GM12801 (cell line): ENCODE data around the gene CDKN1C.

Experiments
- CTCF ChIP-seq: IDR thresholded peaks from one replicate; pipeline ENCODE4 v1.5.1; 2011; ENCODE audit warnings: control low read depth; ENCODE audit not compliant: insufficient read length; ENCODE audit errors: extremely low read depth

Gene CDKN1C

GRCh38 chr11:2930704-2931419 lies 45.3 kb upstream of the CDKN1C start:
- TF ChIP-seq CTCF = no peak

DNA sequence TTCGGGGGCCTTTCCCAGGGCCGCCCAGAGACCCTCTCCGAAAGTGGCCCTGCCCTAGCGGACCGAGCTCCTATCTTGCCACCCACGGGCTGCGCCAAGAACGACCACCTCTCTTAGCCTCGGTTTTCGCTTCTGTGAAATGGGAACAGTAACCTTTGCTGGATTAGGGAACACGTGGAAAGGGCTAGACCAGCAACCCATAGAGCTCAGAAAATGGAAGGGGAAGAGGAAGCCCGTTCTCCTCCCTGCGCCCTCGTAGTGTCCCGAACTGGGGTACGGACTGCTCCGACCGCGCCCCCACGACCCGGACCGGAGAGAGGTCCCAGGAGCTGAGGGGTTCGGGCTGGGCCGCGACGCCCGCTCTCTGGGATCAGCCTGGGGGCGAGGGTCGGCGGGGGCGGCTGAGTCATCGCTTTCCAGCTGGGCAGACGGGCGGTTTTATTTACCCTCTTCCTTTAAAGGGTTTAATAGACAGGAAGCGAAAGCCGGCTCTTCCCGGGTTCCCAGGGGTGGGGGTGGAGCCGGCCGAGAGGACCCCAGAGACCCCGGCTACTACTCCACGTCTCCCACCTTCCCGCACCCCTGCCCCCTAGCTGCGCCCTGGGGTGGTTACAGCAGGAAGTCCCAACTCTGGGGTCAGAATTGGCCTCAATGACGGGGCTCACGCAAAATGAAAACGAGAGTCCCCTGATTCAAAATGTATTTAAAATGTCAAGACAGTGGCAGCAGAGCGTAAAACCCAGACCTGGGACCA lies 44.6 kb upstream of the CDKN1C start:
- no peak for TF ChIP-seq CTCF

- TF ChIP-seq CTCF = no peak
These were observed 44.0 kb upstream of the CDKN1C start for GRCh38 chr11:2929531-2929949.

GRCh38 chr11:2928605-2929530 lies 43.3 kb upstream of the CDKN1C start, which contains the start of gene PHLDA2:
PHLDA2 (minus strand) TSS chr11:2929420; CDS start chr11:2929364, 56 bp downstream.
- TF ChIP-seq CTCF = no peak

- no peak for TF ChIP-seq CTCF
These were observed 42.5 kb upstream of the CDKN1C start for GRCh38 chr11:2927851-2928604.

DNA sequence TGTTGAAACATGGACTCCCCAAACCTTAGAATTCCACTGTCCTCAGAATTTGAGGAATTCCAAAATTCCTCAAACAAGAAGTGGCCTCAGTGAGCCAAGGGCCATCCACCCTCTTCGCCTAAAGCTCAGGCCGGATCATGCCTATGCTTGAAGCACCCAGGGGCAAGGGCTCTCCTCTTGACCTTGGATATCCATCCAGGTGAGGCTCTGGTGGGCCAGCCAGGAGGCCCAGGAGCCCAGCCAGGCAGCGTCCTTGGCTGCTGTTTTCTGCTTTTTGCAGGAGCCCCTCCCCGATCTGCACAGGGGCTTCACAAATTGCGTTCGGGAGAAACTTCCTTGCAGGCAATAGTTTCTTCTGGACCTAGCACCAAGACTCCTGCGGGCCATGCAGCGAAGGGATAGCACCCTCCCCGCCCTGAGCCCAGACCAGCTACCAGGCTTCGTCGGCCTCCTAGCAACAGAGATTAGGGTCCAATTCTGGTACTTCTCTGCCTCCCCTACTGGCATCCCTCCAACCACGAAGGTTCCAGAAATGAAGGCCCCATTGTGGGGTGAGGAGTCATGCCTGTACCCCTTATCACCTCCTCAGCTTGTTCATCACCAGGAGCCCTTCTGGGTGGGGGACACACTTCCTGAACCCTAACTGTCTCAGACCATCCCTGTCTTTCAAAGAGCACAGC lies 41.7 kb upstream of the CDKN1C start:
- no peak for TF ChIP-seq CTCF
